H1 (cell line): ENCODE measurements around the gene PCYT1A. TPM values are rescaled to one million over a fixed set of nuclear protein-coding genes. Genes with fewer than 3 reads are reported as not detected.

Source experiments
- CTCF ChIA-PET: fragments of 300-600 bp; sonication (Branson Sonifier 250); formaldehyde crosslinking; loops from one replicate; lab custom pipeline; 2021; ENCODE audit not compliant: partially characterized antibody; lab: Charles Lee
- POLR2A ChIA-PET: fragments of 300-600 bp; sonication (Branson Sonifier 250); formaldehyde crosslinking; loops from one replicate; lab custom pipeline; 2021; ENCODE audit warnings: inconsistent platforms; ENCODE audit not compliant: partially characterized antibody; lab: Charles Lee
- DNase-seq, 2 experiments: peaks; one replicate each; pipeline versions ENCODE4 v3.0.0 to v3.0.0-alpha.2; 2010 to 2022; ENCODE audit warnings: low spot score in 2 of 2, low read depth in 1 of 2, mixed read lengths in 1 of 2
- FAIRE-seq: peaks from 2 replicates; lab custom pipeline; 2011; peaks lifted over from hg19 to GRCh38; lab: Jason Lieb, UNC
- H2AFZ ChIP-seq: 2 replicates; pipeline ENCODE4 v1.8.1; 2012; ENCODE audit warnings: low read length, inconsistent platforms
- H2AK5ac ChIP-seq: 2 replicates; pipeline ENCODE4 v1.6.1; 2013; ENCODE audit warnings: low read depth, low read length
- H2BK120ac ChIP-seq: replicated peaks from 2 replicates; pipeline ENCODE3; 2013; ENCODE audit warnings: low read depth, low read length, inconsistent platforms
- H2BK12ac ChIP-seq: 2 replicates; pipeline ENCODE4 v1.6.1; 2013; ENCODE audit warnings: low read depth, low read length
- H2BK15ac ChIP-seq: 2 replicates; pipeline ENCODE4 v1.6.1; 2013; ENCODE audit warnings: low read length
- H2BK20ac ChIP-seq: 2 replicates; pipeline ENCODE4 v1.6.1; 2013; ENCODE audit warnings: low read length
- H2BK5ac ChIP-seq: 2 replicates; pipeline ENCODE4 v1.6.1; 2013; ENCODE audit warnings: low read depth, low read length
- H3K14ac ChIP-seq: 2 replicates; pipeline ENCODE4 v1.6.1; 2013; ENCODE audit warnings: inconsistent platforms; ENCODE audit not compliant: insufficient read length
- H3K18ac ChIP-seq: 2 replicates; pipeline ENCODE4 v1.6.1; 2013; ENCODE audit warnings: low read length; ENCODE audit errors: extremely low read depth
- H3K23ac ChIP-seq: 2 replicates; pipeline ENCODE4 v1.6.1; 2013; ENCODE audit warnings: inconsistent platforms; ENCODE audit not compliant: insufficient read length
- H3K23me2 ChIP-seq: 2 replicates; pipeline ENCODE4 v1.6.1; 2013; ENCODE audit warnings: low read depth, low read length
- H3K27ac ChIP-seq: 2 replicates; pipeline ENCODE4 v1.6.1; 2011; ENCODE audit warnings: low read depth, low read length, inconsistent platforms
- H3K27me3 ChIP-seq, 4 experiments: replicated peaks in 1 of 4; 1 replicate in 1 of 4; 2 replicates in 3 of 4; pipeline versions ENCODE4 v1.6.1 to v1.8.1; 2011 to 2013; ENCODE audit warnings: low read length in 3 of 4, mild to moderate bottlenecking in 3 of 4, inconsistent platforms in 2 of 4, mixed read lengths in 2 of 4, moderate library complexity in 1 of 4; ENCODE audit not compliant: control insufficient read depth in 3 of 4, insufficient read depth in 3 of 4; ENCODE audit errors: extremely low read depth in 1 of 4
- H3K36me3 ChIP-seq, 4 experiments: 2 replicates each; pipeline versions ENCODE4 v1.6.1 to v1.8.1; 2011 to 2013; ENCODE audit warnings: mild to moderate bottlenecking in 4 of 4, low read length in 3 of 4, moderate library complexity in 2 of 4, control low read depth in 1 of 4, inconsistent platforms in 1 of 4; ENCODE audit not compliant: insufficient read depth in 4 of 4, control insufficient read depth in 2 of 4
- H3K4ac ChIP-seq: replicated peaks from 2 replicates; pipeline ENCODE3; 2013; ENCODE audit warnings: low read length, low read depth, mixed read lengths, inconsistent platforms; ENCODE audit not compliant: insufficient read length
- H3K4me1 ChIP-seq, 4 experiments: replicated peaks in 1 of 4; 1 replicate in 1 of 4; 2 replicates in 3 of 4; pipeline versions ENCODE4 v1.6.1 to v1.8.1; 2011 to 2013; ENCODE audit warnings: low read length in 3 of 4, inconsistent platforms in 2 of 4, mixed read lengths in 1 of 4; ENCODE audit not compliant: insufficient read depth in 4 of 4, control insufficient read depth in 3 of 4
- H3K4me2 ChIP-seq, 2 experiments: 2 replicates each; pipeline versions ENCODE4 v1.6.1 to v1.8.1; 2011 to 2013; ENCODE audit warnings: low read depth in 2 of 2, low read length in 2 of 2, control low read depth in 1 of 2, inconsistent platforms in 1 of 2, mild to moderate bottlenecking in 1 of 2; ENCODE audit not compliant: insufficient read depth in 1 of 2
- H3K4me3 ChIP-seq, 4 experiments: fragments of 200-600, 300-600 bp in 1 of 4; sonication (generic), shearing (Covaris generic), sonication (Bioruptor Twin) in 1 of 4; 2 replicates each; pipeline versions ENCODE4 v1.5.1 to v1.8.1; 2011 to 2016; ENCODE audit warnings: low read length in 4 of 4, low read depth in 3 of 4, control low read depth in 2 of 4, inconsistent platforms in 2 of 4, mild to moderate bottlenecking in 2 of 4, mixed read lengths in 1 of 4, moderate library complexity in 1 of 4; ENCODE audit not compliant: insufficient read depth in 2 of 4; ENCODE audit errors: extremely low read depth in 1 of 4
- H3K56ac ChIP-seq: replicated peaks from 2 replicates; pipeline ENCODE3; 2013; ENCODE audit warnings: low read depth, mild to moderate bottlenecking, mixed read lengths, low read length, inconsistent platforms; ENCODE audit not compliant: insufficient read length
- H3K79me1 ChIP-seq: 2 replicates; pipeline ENCODE4 v1.6.1; 2013; ENCODE audit warnings: low read depth, low read length, control low read depth
- H3K79me2 ChIP-seq, 2 experiments: 2 replicates each; pipeline versions ENCODE4 v1.6.1 to v1.8.1; 2012 to 2013; ENCODE audit warnings: low read length in 2 of 2, mild to moderate bottlenecking in 2 of 2, inconsistent platforms in 1 of 2; ENCODE audit not compliant: insufficient read depth in 2 of 2, control insufficient read depth in 1 of 2
- H3K9ac ChIP-seq, 4 experiments: replicated peaks in 1 of 4; 1 replicate in 1 of 4; 2 replicates in 3 of 4; pipeline versions ENCODE4 v1.6.1 to v1.8.1; 2011 to 2013; ENCODE audit warnings: low read depth in 3 of 4, low read length in 3 of 4, control low read depth in 2 of 4, mild to moderate bottlenecking in 2 of 4, moderate library complexity in 2 of 4, inconsistent platforms in 1 of 4; ENCODE audit errors: extremely low read depth in 1 of 4
- H3K9me3 ChIP-seq, 2 experiments: 2 replicates each; pipeline versions ENCODE4 v1.6.1 to v1.8.1; 2012 to 2013; ENCODE audit warnings: mild to moderate bottlenecking in 2 of 2, moderate library complexity in 2 of 2, control low read depth in 1 of 2, inconsistent platforms in 1 of 2, low read depth in 1 of 2, low read length in 1 of 2, mixed read lengths in 1 of 2; ENCODE audit not compliant: insufficient read depth in 2 of 2
- H4K20me1 ChIP-seq, 2 experiments: replicated peaks in 1 of 2; 2 replicates each; pipeline versions ENCODE3 to v1.8.1; 2011 to 2013; ENCODE audit warnings: inconsistent platforms in 2 of 2, low read length in 2 of 2, mild to moderate bottlenecking in 1 of 2; ENCODE audit not compliant: insufficient read depth in 2 of 2, control insufficient read depth in 1 of 2
- H4K5ac ChIP-seq: 2 replicates; pipeline ENCODE4 v1.6.1; 2013; ENCODE audit warnings: low read length, low read depth, mixed read lengths, inconsistent platforms; ENCODE audit not compliant: insufficient read length
- H4K8ac ChIP-seq: 2 replicates; pipeline ENCODE4 v1.8.0; 2013; ENCODE audit warnings: mild to moderate bottlenecking, moderate library complexity, low read length, inconsistent platforms; ENCODE audit not compliant: insufficient read depth; ENCODE audit errors: extremely low read depth
- H4K91ac ChIP-seq: replicated peaks from 2 replicates; pipeline ENCODE3; 2013; ENCODE audit warnings: low read length, mixed read lengths, inconsistent platforms; ENCODE audit not compliant: insufficient read length
- ASH2L ChIP-seq: fragments of 200-600, 300-600 bp; sonication (generic); IDR thresholded peaks from one replicate; pipeline ENCODE4 v1.7.1; 2017; ENCODE audit warnings: low read length
- BACH1 ChIP-seq: IDR thresholded peaks from 2 replicates; pipeline ENCODE4 v1.6.1; 2012; ENCODE audit warnings: low read length, improper control_type of control experiment
- CTBP2 ChIP-seq: IDR thresholded peaks from 2 replicates; pipeline ENCODE4 v1.7.0; 2011; ENCODE audit warnings: borderline replicate concordance, mild to moderate bottlenecking, moderate library complexity, mixed read lengths, low read length; ENCODE audit not compliant: insufficient read depth, insufficient read length
- FOSL1 ChIP-seq: IDR thresholded peaks from 2 replicates; pipeline ENCODE4 v1.6.1; 2011; ENCODE audit warnings: mild to moderate bottlenecking, low read depth, low read length, moderate library complexity; ENCODE audit not compliant: insufficient read depth
- HDAC6 ChIP-seq: IDR thresholded peaks from one replicate; pipeline ENCODE4 v1.7.1; 2012; ENCODE audit warnings: low read depth, mild to moderate bottlenecking, inconsistent platforms, low read length, moderate library complexity
- RNF2 ChIP-seq: fragments of 200-900, 300-1000 bp; sonication (generic); IDR thresholded peaks from 2 replicates; pipeline ENCODE4 v1.7.1; 2016; ENCODE audit warnings: borderline replicate concordance, low read depth, mild to moderate bottlenecking, antibody characterized with exemption, low read length; ENCODE audit not compliant: poor library complexity, severe bottlenecking; ENCODE audit errors: missing control alignments
- SIRT6 ChIP-seq: IDR thresholded peaks from one replicate; pipeline ENCODE4 v1.7.1; 2012; ENCODE audit warnings: low read length, inconsistent platforms
- SIX5 ChIP-seq: IDR thresholded peaks from 2 replicates; pipeline ENCODE4 v1.6.1; 2011; ENCODE audit warnings: mild to moderate bottlenecking, low read depth, low read length
- SP1 ChIP-seq: IDR thresholded peaks from 2 replicates; pipeline ENCODE4 v1.6.1; 2011; ENCODE audit warnings: low read depth, low read length
- SRF ChIP-seq: IDR thresholded peaks from 2 replicates; pipeline ENCODE4 v1.6.1; 2011; ENCODE audit warnings: mild to moderate bottlenecking, low read depth, low read length, moderate library complexity
- WGBS, 2 experiments: shearing (Covaris generic) in 1 of 2; methylation state at CpG; one replicate each; pipeline versions ENCODE4 v1.1.6 to v1.1.7; 2013 to 2015; ENCODE audit warnings: low lambda C conversion rate in 2 of 2, mixed read lengths in 2 of 2, inconsistent platforms in 1 of 2, low coverage in 1 of 2, missing lambda C conversion rate in 1 of 2; ENCODE audit not compliant: insufficient replicate concordance in 2 of 2, insufficient coverage in 1 of 2, insufficient read length in 1 of 2; ENCODE audit errors: extremely low coverage in 1 of 2, missing lambda C conversion rate in 1 of 2; 5-methylcytosine and 5-hydroxymethylcytosine counted together
- polyA plus RNA-seq, 7 experiments: library from polyadenylated mRNA; depleted of rRNA in 3 of 7; stranded (reverse) in 5 of 7; unstranded in 2 of 7; fragments of >200 nt in 5 of 7; fragments of 200-250 nt in 2 of 7; gene quantifications; 1 replicate in 5 of 7; 2 replicates in 1 of 7; 4 replicates in 1 of 7; pipeline versions ENCODE4 v1.2.1 to v1.2.3, GENCODE V29; 2011 to 2013; ENCODE audit warnings: missing spikeins in 2 of 7, mixed read lengths in 2 of 7
- total RNA-seq: library from RNA; stranded (reverse); fragmentation: NEBNext Ultra II Directional; extraction: Animal tissue kit (Norgen Biotek cat#: 25700); gene quantifications from 2 replicates; pipeline ENCODE4 v1.2.1, GENCODE V29; 2021
- TF ChIP-seq, protein P1 (sequence below): IDR thresholded peaks from 2 replicates; pipeline ENCODE4 v1.6.1; 2012; ENCODE audit warnings: inconsistent platforms

Gene PCYT1A
- total and polyA plus RNA-seq, 2 of the 8 experiments (the other 6 are each of a cell fraction or from before 2014, with no cell fraction given): 19.9 to 31.8 TPM

DNA sequence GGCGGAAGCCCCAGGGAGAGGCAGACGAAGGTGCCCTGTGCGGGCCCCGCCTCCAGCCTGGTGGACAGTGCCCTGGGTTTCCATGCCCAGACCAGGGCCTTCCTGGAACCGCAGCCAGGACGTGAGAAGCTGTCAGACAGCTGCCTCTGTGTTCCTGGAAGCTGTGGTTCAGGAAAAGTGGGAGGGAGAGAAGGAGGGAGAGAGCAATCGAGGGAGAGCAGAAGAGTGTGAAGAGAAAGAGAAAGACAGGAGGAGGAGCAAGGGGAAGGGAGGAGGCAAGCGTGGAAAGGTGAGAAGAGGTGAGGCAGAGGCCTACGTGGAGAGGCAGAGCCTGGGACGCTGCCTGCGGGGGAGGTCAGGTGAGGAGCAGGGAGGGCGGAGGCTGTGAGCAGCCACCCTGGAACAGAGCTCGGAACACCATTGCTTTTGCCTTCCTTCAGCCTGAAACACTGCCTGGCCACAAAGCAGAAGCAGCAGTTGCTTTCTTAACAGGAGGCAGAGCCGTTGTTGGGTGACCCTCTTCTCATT lies 94.9 kb downstream of the PCYT1A start:
- Histone ChIP-seq H4K20me1 (peaks cover 0 to 2% of the 10 kb centered on the region in 2 experiments), H2BK12ac (peak overlapping the region; percentile 68; the same call in 1 of the 2 replicates), H4K5ac (no peak overlapping the region), H2BK5ac (peak overlapping the region; percentile 86), H3K18ac (peak overlapping the region; percentile 83), H3K56ac (no peak overlapping the region), H3K4me3 (no peak overlapping the region), H3K79me2 (no peaks in the 10 kb centered on the region), H3K4me2 (no peak overlapping the region; a peak in 1 of 4 replicates), H3K9ac (no peak overlapping the region; a peak in 1 of 7 replicates), H3K14ac (no peak overlapping the region), H4K8ac (no peak overlapping the region; the same call in 1 of the 2 replicates), H2BK120ac (no peak overlapping the region), H2BK15ac (peak overlapping the region; percentile 72; the same call in 1 of the 2 replicates), H4K91ac (no peak overlapping the region), H3K4ac (peak overlapping the region; percentile 27), H3K27me3 (no peaks in the 10 kb centered on the region), H3K79me1 (no peaks in the 10 kb centered on the region), H3K23me2 (no peaks in the 10 kb centered on the region), H2BK20ac (no peak overlapping the region), H2AFZ (0 out of 2 replicates have a peak overlapping the region, but pooled peaks have one; percentile 12), H3K4me1 (peaks cover 0 to 8% (median 1%) of the 10 kb centered on the region in 4 experiments; a peak in 3 of 7 replicates), H3K27ac (peak overlapping the region; percentile 38; the same call in 1 of the 2 replicates), H3K9me3 (no peaks in the 10 kb centered on the region), H2AK5ac (peak overlapping the region; percentile 72; the same call in 1 of the 2 replicates), H3K23ac (no peak overlapping the region), H3K36me3 (no peaks in the 10 kb centered on the region)
- FAIRE-seq (no peak), DNase-seq (no peak)
- POLR2A ChIA-PET: interaction anchor here (1.0 to 1.2 kb wide), 2 partner anchors 112 to 128 kb away, joined by 3 to 11 read pairs; partner anchors contain the start of gene TFRC
- CTCF ChIA-PET: interaction anchor here (1.1 to 11.5 kb wide), 6 partner anchors 14 to 170 kb away, joined by 3 to 299 read pairs (median 8); no protein-coding TSS in a partner anchor
- TF ChIP-seq, protein P1, sequence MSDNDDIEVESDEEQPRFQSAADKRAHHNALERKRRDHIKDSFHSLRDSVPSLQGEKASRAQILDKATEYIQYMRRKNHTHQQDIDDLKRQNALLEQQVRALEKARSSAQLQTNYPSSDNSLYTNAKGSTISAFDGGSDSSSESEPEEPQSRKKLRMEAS: no peak
- TF ChIP-seq CTBP2 (no peak), ASH2L (no peak), HDAC6 (no peak), RNF2 (no peak), SIX5 (no peak), FOSL1 (no peak), SP1 (no peak), SIRT6 (no peak), SRF (no peak), BACH1 (no peak)
- 72% methylated on average over 13 of the region's 14 CpGs; no CpG with 5 or more reads in 1 of the 2 experiments for WGBS, 2 experiments
